Endothelial cell of umbilical vein (primary cell): ENCODE results near the gene TCEAL1. TPM values are rescaled to one million over a fixed set of nuclear protein-coding genes. Genes with fewer than 3 reads are reported as not detected.
A peak's percentile ranks its signal among the peaks of the same experiment; 100 is the strongest.
"Not testable (repeated sequence)": the region's sequence is repeated elsewhere in the genome, so short reads cannot be mapped to it uniquely, and the experiment has no call there.

Source experiments
- BruUV-seq: library from RNA; stranded (reverse); fragments of 400-500 nt; replicated peaks from 2 replicates; lab custom pipeline; 2021; lab: Mats Ljungman, UMichigan
- CTCF ChIA-PET: fragments of 300-600, 350-600 bp; sonication (Branson Sonifier 250); formaldehyde crosslinking; loops from one replicate; lab custom pipeline; 2021; ENCODE audit warnings: antibody characterized with exemption, inconsistent platforms; lab: Charles Lee
- POLR2A ChIA-PET: fragments of 300-600, 350-600 bp; sonication (Branson Sonifier 250); formaldehyde crosslinking; loops from one replicate; lab custom pipeline; 2021; ENCODE audit warnings: antibody characterized with exemption, inconsistent platforms; lab: Charles Lee
- DNase-seq: peaks from one replicate; pipeline ENCODE4 v3.0.0-alpha.2; 2011; ENCODE audit warnings: low read depth, low spot score
- FAIRE-seq: peaks from 2 replicates; lab custom pipeline; 2011; peaks lifted over from hg19 to GRCh38; lab: Jason Lieb, UNC
- H2AFZ ChIP-seq: 2 replicates; pipeline ENCODE4 v1.6.0; 2012; ENCODE audit warnings: low read depth, low read length, control low read depth, inconsistent platforms
- H3K27ac ChIP-seq: 2 replicates; pipeline ENCODE4 v1.5.1; 2011; ENCODE audit warnings: low read depth, mild to moderate bottlenecking, control low read depth, low read length, moderate library complexity; ENCODE audit not compliant: insufficient read depth
- H3K27me3 ChIP-seq, 2 experiments: 2 replicates each; pipeline versions ENCODE4 v1.6.0 to v1.6.1; 2011; ENCODE audit warnings: low read length in 2 of 2, mixed read lengths in 1 of 2; ENCODE audit not compliant: control insufficient read depth in 2 of 2, insufficient read depth in 2 of 2
- H3K36me3 ChIP-seq, 2 experiments: 2 replicates in 1 of 2; 3 replicates in 1 of 2; pipeline ENCODE4 v1.5.1; 2011; ENCODE audit warnings: low read length in 2 of 2, mild to moderate bottlenecking in 1 of 2, moderate library complexity in 1 of 2; ENCODE audit not compliant: control insufficient read depth in 2 of 2, insufficient read depth in 2 of 2; ENCODE audit errors: extremely low read depth in 1 of 2
- H3K4me1 ChIP-seq: 3 replicates; pipeline ENCODE4 v1.5.1; 2011; ENCODE audit warnings: mild to moderate bottlenecking, low read length; ENCODE audit not compliant: control insufficient read depth, insufficient read depth; ENCODE audit errors: extremely low read depth
- H3K4me2 ChIP-seq: 2 replicates; pipeline ENCODE4 v1.6.1; 2011; ENCODE audit warnings: low read length, control low read depth, mixed read lengths; ENCODE audit not compliant: insufficient read depth
- H3K4me3 ChIP-seq, 3 experiments: fragments of 200-600 bp in 1 of 3; sonication (generic), shearing (Covaris generic) in 1 of 3; replicated peaks in 1 of 3; 2 replicates each; pipeline ENCODE4 v1.5.1; 2011 to 2016; ENCODE audit warnings: control low read depth in 3 of 3, low read length in 3 of 3, mild to moderate bottlenecking in 2 of 3, inconsistent platforms in 1 of 3, low read depth in 1 of 3, moderate library complexity in 1 of 3; ENCODE audit not compliant: insufficient read depth in 1 of 3
- H3K79me2 ChIP-seq: 2 replicates; pipeline ENCODE4 v1.6.0; 2012; ENCODE audit warnings: low read length, inconsistent platforms; ENCODE audit not compliant: control insufficient read depth, insufficient read depth
- H3K9ac ChIP-seq: replicated peaks from 2 replicates; pipeline ENCODE3; 2011; ENCODE audit warnings: low read length, control low read depth; ENCODE audit not compliant: insufficient read depth; ENCODE audit errors: extremely low read depth
- H3K9me1 ChIP-seq: replicated peaks from 3 replicates; pipeline ENCODE4 v1.6.0; 2011; ENCODE audit warnings: mild to moderate bottlenecking, low read length; ENCODE audit not compliant: control insufficient read depth, insufficient read depth; ENCODE audit errors: extremely low read depth
- H3K9me3 ChIP-seq: replicated peaks from 2 replicates; pipeline ENCODE4 v1.5.1; 2012; ENCODE audit warnings: low read length, inconsistent platforms; ENCODE audit not compliant: control insufficient read depth, insufficient read depth
- H4K20me1 ChIP-seq: replicated peaks from 2 replicates; pipeline ENCODE3; 2011; ENCODE audit warnings: mild to moderate bottlenecking, low read length; ENCODE audit not compliant: control insufficient read depth, insufficient read depth; ENCODE audit errors: extremely low read depth
- EZH2 ChIP-seq: IDR thresholded peaks from 2 replicates; pipeline ENCODE4 v1.6.1; 2012; ENCODE audit warnings: borderline replicate concordance, low read depth, mild to moderate bottlenecking, moderate library complexity, low read length, inconsistent platforms; ENCODE audit not compliant: severe bottlenecking
- FOS ChIP-seq: IDR thresholded peaks from 2 replicates; pipeline ENCODE4 v1.6.1; 2011; ENCODE audit warnings: mild to moderate bottlenecking, low read length, moderate library complexity, borderline replicate concordance; ENCODE audit not compliant: insufficient read depth
- JUN ChIP-seq: IDR thresholded peaks from 2 replicates; pipeline ENCODE4 v1.6.1; 2011; ENCODE audit warnings: borderline replicate concordance, low read depth; ENCODE audit not compliant: insufficient read length, insufficient read depth
- MYC ChIP-seq: IDR thresholded peaks from one replicate; pipeline ENCODE4 v1.6.1; 2011; ENCODE audit warnings: mild to moderate bottlenecking, low read depth, low read length
- POLR2A ChIP-seq: IDR thresholded peaks from 2 replicates; pipeline ENCODE4 v1.6.1; 2012; ENCODE audit warnings: low read depth, mild to moderate bottlenecking, control low read depth, low read length
- POLR2AphosphoS5 ChIP-seq: IDR thresholded peaks from 2 replicates; pipeline ENCODE4 v1.6.1; 2012; ENCODE audit warnings: low read depth, mild to moderate bottlenecking, control low read depth, low read length, moderate library complexity; ENCODE audit not compliant: insufficient read depth
- dilution Hi-C: fragments of 300-500 bp; cut with MboI; formaldehyde crosslinking; loops from one replicate; pipeline ENCODE4 v1.15.0; 2019; ENCODE audit warnings: low sequenced_read_pairs; ENCODE audit not compliant: extremely low pct_ligation_motif_present
- intact Hi-C: fragments of 100-400 bp; cut with micrococcal nuclease; formaldehyde crosslinking; loops from one replicate; pipeline ENCODE4 v1.10.0; 2022
- polyA plus RNA-seq, 4 experiments: library from polyadenylated mRNA; depleted of rRNA in 3 of 4; stranded (reverse) in 3 of 4; unstranded in 1 of 4; fragments of >200 nt; gene quantifications; 2 replicates each; pipeline versions ENCODE4 v1.2.1 to v1.2.3, GENCODE V29; 2011 to 2012; ENCODE audit warnings: missing spikeins in 1 of 4
- total RNA-seq: library from RNA; stranded (reverse); gene quantifications from 2 replicates; pipeline ENCODE4 v1.2.3, GENCODE V29; 2021

The TCEAL1 gene
- total and polyA plus RNA-seq, 2 donors (not counting 3 experiments of a cell fraction or from before 2014, with no cell fraction given), result 18.5 to 18.6 TPM

DNA sequence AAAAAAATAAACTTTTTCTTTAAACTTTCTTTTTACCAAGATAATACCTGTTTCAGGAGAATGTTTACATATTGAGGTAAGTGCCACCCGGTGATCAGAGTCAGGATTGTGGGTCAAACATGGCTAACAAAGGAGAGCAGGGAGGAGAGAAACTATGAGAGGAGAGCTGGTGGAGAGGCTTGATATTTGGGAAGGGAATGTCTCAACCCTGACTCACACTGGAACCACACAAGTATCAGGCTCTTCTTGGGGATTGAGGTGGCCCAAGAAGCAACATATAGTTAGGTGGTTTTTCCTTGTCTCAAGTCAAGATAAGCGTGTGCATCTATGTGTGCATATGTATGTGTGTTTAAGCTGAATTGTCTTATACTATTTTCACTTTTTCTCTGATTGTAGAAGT, 6.7 kb downstream of the TCEAL1 start:
- CTCF ChIA-PET, result no interaction called here
- no peak for TF ChIP-seq POLR2AphosphoS5
- no peak for TF ChIP-seq EZH2
- TF ChIP-seq POLR2A, result no peak
- TF ChIP-seq FOS, result no peak
- TF ChIP-seq MYC, result no peak
- TF ChIP-seq JUN, result no peak
- no peaks in the 10 kb centered on the region for H3K9me3 ChIP-seq
- H3K79me2 ChIP-seq, result no peaks in the 10 kb centered on the region
- H3K4me2 ChIP-seq, result no peak overlapping the region
- FAIRE-seq, result no peak
- peaks cover 16% of the 10 kb centered on the region for H3K4me1 ChIP-seq
- H3K4me3 ChIP-seq, result no peak overlapping the region
- dilution Hi-C loops, result no loop called here
- no peak for DNase-seq
- no peaks in the 10 kb centered on the region for H3K9me1 ChIP-seq
- no peaks in the 10 kb centered on the region for H4K20me1 ChIP-seq
- H3K9ac ChIP-seq, result no peak overlapping the region
- H3K36me3 ChIP-seq, result no peaks in the 10 kb centered on the region
- no peaks in the 10 kb centered on the region for H3K27me3 ChIP-seq
- POLR2A ChIA-PET, result no interaction called here
- H2AFZ ChIP-seq, result no peak overlapping the region
- no peak overlapping the region for H3K27ac ChIP-seq
- BruUV-seq, result no TSS peak
- intact Hi-C loops, result no loop called here

DNA sequence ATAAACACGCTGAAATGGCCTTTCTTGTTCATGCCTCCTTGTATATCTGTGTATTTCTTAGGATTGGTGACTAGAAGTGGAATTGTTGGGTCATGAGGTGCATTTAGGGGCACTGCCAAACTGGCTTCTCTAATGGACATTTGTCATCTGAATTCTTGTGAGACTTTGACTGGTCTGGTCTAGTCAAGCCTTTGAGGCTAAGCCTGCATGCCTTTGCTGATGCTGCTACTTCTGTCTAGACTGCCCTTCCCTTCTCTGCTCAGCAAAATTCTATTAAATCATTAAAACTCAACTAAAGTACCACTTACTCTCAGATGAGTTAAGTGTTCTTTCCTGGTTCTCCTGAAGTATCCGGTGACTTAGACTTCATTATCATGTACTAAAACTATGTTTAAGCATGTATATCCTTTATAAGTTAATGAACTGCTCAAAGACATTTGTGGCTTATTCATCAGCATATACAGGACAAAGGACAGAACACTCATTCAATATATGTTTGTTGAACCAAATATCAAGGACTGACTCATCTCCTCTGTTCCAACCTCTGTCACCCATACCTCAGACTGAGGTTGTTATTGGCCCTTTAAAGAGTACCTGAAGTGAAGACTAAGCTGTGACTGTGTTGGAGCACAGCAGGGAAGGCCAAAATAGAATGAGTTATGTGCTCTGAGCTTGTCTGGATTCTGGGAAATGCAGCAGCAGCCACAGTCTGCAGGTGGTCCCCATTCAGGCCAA, 9.0 kb downstream of the TCEAL1 start:
- Histone ChIP-seq H3K27ac (peak overlapping the region; percentile 23), H3K27me3 (no peaks in the 10 kb centered on the region), H3K9me1 (no peaks in the 10 kb centered on the region), H3K4me1 (peaks cover 20% of the 10 kb centered on the region), H3K79me2 (no peaks in the 10 kb centered on the region), H2AFZ (no peak overlapping the region), H3K4me3 (no peak overlapping the region), H3K4me2 (peak overlapping the region; percentile 31), H3K36me3 (no peaks in the 10 kb centered on the region), H3K9me3 (no peaks in the 10 kb centered on the region), H4K20me1 (no peaks in the 10 kb centered on the region), H3K9ac (no peak overlapping the region)
- ChIA-PET POLR2A (no interaction called here), CTCF (interaction anchor here (0.7 to 1.8 kb wide), 2 partner anchors 8 to 48 kb away, joined by 5 to 15 read pairs; no protein-coding TSS in a partner anchor)
- no TSS peak for BruUV-seq
- intact Hi-C loops, result no loop called here
- no peak for TF ChIP-seq MYC
- TF ChIP-seq POLR2AphosphoS5, result no peak
- peak; percentile 56 for TF ChIP-seq FOS
- dilution Hi-C loops, result no loop called here
- FAIRE-seq (peak; percentile 44), DNase-seq (peak; percentile 8)

DNA sequence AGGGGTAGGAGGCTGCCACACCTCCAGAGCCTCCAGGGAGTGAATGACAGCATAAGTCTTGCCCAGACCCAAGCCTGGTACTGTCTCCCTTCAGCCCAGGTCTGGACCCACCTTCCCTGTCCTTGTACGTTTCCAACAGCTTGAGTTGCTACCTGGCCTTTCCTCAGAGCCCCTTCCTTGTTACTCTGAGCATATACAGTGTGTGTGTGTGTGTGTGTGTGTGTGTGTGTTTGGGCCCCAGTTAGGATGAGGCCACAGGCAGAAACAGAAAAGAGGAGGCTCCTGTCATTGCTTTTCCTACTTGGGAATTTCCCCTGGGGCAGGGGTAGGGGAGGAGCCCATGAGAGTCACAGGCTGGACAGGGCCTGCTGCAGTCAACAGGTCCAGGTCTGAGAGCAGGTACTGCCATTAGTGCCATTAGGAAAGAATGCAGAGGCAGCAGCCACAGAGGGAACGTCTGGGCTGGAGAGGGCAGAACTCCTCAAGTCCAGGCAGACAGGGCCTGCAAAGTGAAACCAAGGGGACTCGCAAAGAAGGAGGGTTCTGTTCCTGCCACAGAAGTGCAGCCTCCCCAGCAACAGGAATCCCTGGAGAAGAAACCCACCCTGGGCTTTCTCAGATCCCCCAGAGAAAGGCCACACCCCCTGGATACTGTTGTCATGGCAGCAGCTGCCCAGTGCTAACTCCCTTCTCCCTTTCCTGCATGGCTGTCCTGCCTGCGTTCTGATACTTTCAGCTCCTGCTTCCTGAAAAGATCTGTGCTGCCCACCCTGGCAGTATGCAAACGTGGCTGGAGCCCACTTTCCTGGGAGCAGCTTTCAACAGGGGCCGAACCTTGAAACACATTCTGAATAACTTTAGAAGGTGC, 9.9 kb downstream of the TCEAL1 start:
- Histone ChIP-seq H3K4me1 (peaks cover 20% of the 10 kb centered on the region), H3K27ac (peak overlapping the region; percentile 18), H2AFZ (peak overlapping the region; percentile 70)
- dilution Hi-C loops, H3K36me3 ChIP-seq, H3K27me3 ChIP-seq, H3K9me3 ChIP-seq, POLR2A ChIA-PET, H3K9ac ChIP-seq, H3K9me1 ChIP-seq, BruUV-seq, H3K79me2 ChIP-seq, H4K20me1 ChIP-seq, H3K4me2 ChIP-seq, intact Hi-C loops, H3K4me3 ChIP-seq: not testable (repeated sequence)
- FAIRE-seq (peak; percentile 47), DNase-seq (peak; percentile 14)
- CTCF ChIA-PET, result interaction anchor here (0.7 to 1.8 kb wide), 3 partner anchors 9 to 47 kb away, joined by 3 to 15 read pairs (median 5); no protein-coding TSS in a partner anchor
